ENCODE data around the gene BLMH. TPM values are rescaled to one million over a fixed set of nuclear protein-coding genes. Genes with fewer than 3 reads are reported as not detected.

BLMH gene
- total RNA-seq, 2 experiments from 2014 or later, result 47.0 to 52.7 TPM

- H3K4me1 Mint-ChIP-seq, result peaks cover 5% of the 10 kb centered on the region
- POLR2A ChIA-PET, result no interaction called here
- peaks cover 37% of the 10 kb centered on the region for H3K36me3 Mint-ChIP-seq (ENCODE audit: low read depth)
- no peaks in the 10 kb centered on the region for H3K27me3 Mint-ChIP-seq
- H3K27ac Mint-ChIP-seq, result no peak overlapping the region
- CTCF ChIA-PET, result no interaction called here
- H3K9me3 Mint-ChIP-seq, result no peaks in the 10 kb centered on the region
- no peak for DNase-seq
- no peak overlapping the region for H3K4me3 Mint-ChIP-seq
These were observed 28.0 kb downstream of the BLMH start for GRCh38 chr17:30263552-30264333.

GRCh38 chr17:30256756-30257506 lies 34.8 kb downstream of the BLMH start:
- H3K27ac Mint-ChIP-seq, result no peak overlapping the region
- CTCF ChIA-PET, result interaction anchor here (0.7 to 2.1 kb wide), 2 partner anchors 19 to 25 kb away, joined by 3 to 4 read pairs; no protein-coding TSS in a partner anchor
- no peaks in the 10 kb centered on the region for H3K9me3 Mint-ChIP-seq
- H3K27me3 Mint-ChIP-seq, result no peaks in the 10 kb centered on the region
- peaks cover 22% of the 10 kb centered on the region for H3K36me3 Mint-ChIP-seq (ENCODE audit: low read depth)
- POLR2A ChIA-PET, result no interaction called here
- peaks cover 11% of the 10 kb centered on the region for H3K4me1 Mint-ChIP-seq
- no peak overlapping the region for H3K4me3 Mint-ChIP-seq
- DNase-seq, result no peak

GRCh38 chr17:30254150-30254549 lies 37.6 kb downstream of the BLMH start:
- no peak overlapping the region for H3K27ac Mint-ChIP-seq
- POLR2A ChIA-PET, result no interaction called here
- CTCF ChIA-PET, result interaction anchor here (0.6 to 1.4 kb wide), 3 partner anchors 8 to 73 kb away, joined by 3 to 4 read pairs (median 3); no protein-coding TSS in a partner anchor
- H3K36me3 Mint-ChIP-seq (ENCODE audit: low read depth), result peaks cover 21% of the 10 kb centered on the region
- DNase-seq, result no peak
- H3K4me1 Mint-ChIP-seq, result peaks cover 8% of the 10 kb centered on the region
- no peak overlapping the region for H3K4me3 Mint-ChIP-seq
- no peaks in the 10 kb centered on the region for H3K9me3 Mint-ChIP-seq
- no peaks in the 10 kb centered on the region for H3K27me3 Mint-ChIP-seq

GRCh38 chr17:30253312-30253711 lies 38.4 kb downstream of the BLMH start:
- no peak overlapping the region for H3K27ac Mint-ChIP-seq
- no peak overlapping the region for H3K4me3 Mint-ChIP-seq
- no peaks in the 10 kb centered on the region for H3K9me3 Mint-ChIP-seq
- DNase-seq, result no peak
- peaks cover 24% of the 10 kb centered on the region for H3K36me3 Mint-ChIP-seq (ENCODE audit: low read depth)
- ChIA-PET POLR2A (no interaction called here), CTCF (interaction anchor here (1.4 kb wide), 1 partner anchor 17 kb away, joined by 4 read pairs; no protein-coding TSS in a partner anchor)
- H3K27me3 Mint-ChIP-seq, result no peaks in the 10 kb centered on the region
- peaks cover 3% of the 10 kb centered on the region for H3K4me1 Mint-ChIP-seq

- Mint-ChIP-seq H3K4me3 (no peak overlapping the region), H3K36me3 (ENCODE audit: low read depth) (peaks cover 34% of the 10 kb centered on the region), H3K9me3 (no peaks in the 10 kb centered on the region), H3K27me3 (no peaks in the 10 kb centered on the region), H3K4me1 (no peaks in the 10 kb centered on the region), H3K27ac (no peak overlapping the region)
- ChIA-PET CTCF (interaction anchor here (0.5 kb wide), 1 partner anchor 52 kb away, joined by 3 read pairs; no protein-coding TSS in a partner anchor), POLR2A (no interaction called here)
- DNase-seq, result no peak
These were observed 39.8 kb downstream of the BLMH start for GRCh38 chr17:30251931-30252330.

- no peak overlapping the region for H3K27ac Mint-ChIP-seq
- H3K27me3 Mint-ChIP-seq, result no peaks in the 10 kb centered on the region
- DNase-seq, result no peak
- CTCF ChIA-PET, result interaction anchor here (1.0 kb wide), 1 partner anchor 10 kb away, joined by 4 read pairs; no protein-coding TSS in a partner anchor
- H3K36me3 Mint-ChIP-seq (ENCODE audit: low read depth), result peaks cover 37% of the 10 kb centered on the region
- H3K4me1 Mint-ChIP-seq, result no peaks in the 10 kb centered on the region
- POLR2A ChIA-PET, result no interaction called here
- no peaks in the 10 kb centered on the region for H3K9me3 Mint-ChIP-seq
- H3K4me3 Mint-ChIP-seq, result no peak overlapping the region
These were observed 42.3 kb downstream of the BLMH start for GRCh38 chr17:30249460-30249859.

- Mint-ChIP-seq H3K27ac (no peak overlapping the region), H3K36me3 (ENCODE audit: low read depth) (peaks cover 37% of the 10 kb centered on the region), H3K9me3 (no peaks in the 10 kb centered on the region), H3K27me3 (no peaks in the 10 kb centered on the region), H3K4me3 (no peak overlapping the region), H3K4me1 (no peaks in the 10 kb centered on the region)
- ChIA-PET POLR2A (no interaction called here), CTCF (interaction anchor here (1.0 to 1.6 kb wide), 2 partner anchors 9 to 88 kb away, joined by 4 read pairs; no protein-coding TSS in a partner anchor)
- DNase-seq, result no peak
These were observed 43.0 kb downstream of the BLMH start for GRCh38 chr17:30248786-30249185.

- ChIA-PET POLR2A (no interaction called here), CTCF (no interaction called here)
- H3K27me3 Mint-ChIP-seq, result no peaks in the 10 kb centered on the region
- DNase-seq, result no peak
- H3K4me1 Mint-ChIP-seq, result no peaks in the 10 kb centered on the region
- no peak overlapping the region for H3K27ac Mint-ChIP-seq
- H3K4me3 Mint-ChIP-seq, result no peak overlapping the region
- peaks cover 30% of the 10 kb centered on the region for H3K36me3 Mint-ChIP-seq (ENCODE audit: low read depth)
- H3K9me3 Mint-ChIP-seq, result no peaks in the 10 kb centered on the region
These were observed 45.3 kb downstream of the BLMH start for GRCh38 chr17:30246460-30246859.

GRCh38 chr17:30244853-30245385 lies 46.8 kb downstream of the BLMH start:
- H3K4me1 Mint-ChIP-seq, result no peaks in the 10 kb centered on the region
- H3K9me3 Mint-ChIP-seq, result no peaks in the 10 kb centered on the region
- no peak overlapping the region for H3K27ac Mint-ChIP-seq
- H3K27me3 Mint-ChIP-seq, result peaks cover 6% of the 10 kb centered on the region
- H3K36me3 Mint-ChIP-seq (ENCODE audit: low read depth), result peaks cover 24% of the 10 kb centered on the region
- ChIA-PET POLR2A (no interaction called here), CTCF (interaction anchor here (1.3 kb wide), 1 partner anchor 21 kb away, joined by 3 read pairs; no protein-coding TSS in a partner anchor)
- no peak for DNase-seq
- no peak overlapping the region for H3K4me3 Mint-ChIP-seq

- POLR2A ChIA-PET, result no interaction called here
- Mint-ChIP-seq H3K27ac (no peak overlapping the region), H3K4me3 (no peak overlapping the region), H3K9me3 (no peaks in the 10 kb centered on the region), H3K4me1 (peaks cover 4% of the 10 kb centered on the region), H3K27me3 (peaks cover 20% of the 10 kb centered on the region), H3K36me3 (ENCODE audit: low read depth) (peaks cover 16% of the 10 kb centered on the region)
- CTCF ChIA-PET, result interaction anchor here (1.3 kb wide), 1 partner anchor 20 kb away, joined by 3 read pairs; no protein-coding TSS in a partner anchor
- DNase-seq, result no peak
These were observed 48.2 kb downstream of the BLMH start for GRCh38 chr17:30243568-30243967.

- DNase-seq, result no peak
- CTCF ChIA-PET, result interaction anchor here (1.5 kb wide), 1 partner anchor 19 kb away, joined by 5 read pairs; no protein-coding TSS in a partner anchor
These were observed 48.7 kb downstream of the BLMH start for GRCh38 chr17:30243002-30243401.

GRCh38 chr17:30241051-30241450 lies 50.7 kb downstream of the BLMH start:
- H3K27ac Mint-ChIP-seq, result no peak overlapping the region

More at GRCh38 chr17:30243002-30243401, 48.7 kb downstream of the BLMH start:
- POLR2A ChIA-PET, result no interaction called here
- H3K27ac Mint-ChIP-seq, result no peak overlapping the region
- no peaks in the 10 kb centered on the region for H3K9me3 Mint-ChIP-seq
- no peak overlapping the region for H3K4me3 Mint-ChIP-seq
- H3K36me3 Mint-ChIP-seq (ENCODE audit: low read depth), result peaks cover 10% of the 10 kb centered on the region
- peaks cover 7% of the 10 kb centered on the region for H3K4me1 Mint-ChIP-seq
- peaks cover 25% of the 10 kb centered on the region for H3K27me3 Mint-ChIP-seq

GRCh38 chr17:30240177-30240576 lies 51.6 kb downstream of the BLMH start:
- ChIA-PET CTCF (interaction anchor here (1.2 kb wide), 1 partner anchor 9 kb away, joined by 4 read pairs; no protein-coding TSS in a partner anchor), POLR2A (no interaction called here)
- Mint-ChIP-seq H3K27ac (no peak overlapping the region), H3K4me3 (no peak overlapping the region), H3K9me3 (no peaks in the 10 kb centered on the region), H3K36me3 (ENCODE audit: low read depth) (no peaks in the 10 kb centered on the region), H3K27me3 (peaks cover 44% of the 10 kb centered on the region), H3K4me1 (peaks cover 21% of the 10 kb centered on the region)
- DNase-seq, result no peak

More at GRCh38 chr17:30241051-30241450, 50.7 kb downstream of the BLMH start:
- Mint-ChIP-seq H3K4me1 (peaks cover 18% of the 10 kb centered on the region), H3K4me3 (no peak overlapping the region), H3K9me3 (no peaks in the 10 kb centered on the region), H3K36me3 (ENCODE audit: low read depth) (no peaks in the 10 kb centered on the region), H3K27me3 (peaks cover 40% of the 10 kb centered on the region)
- POLR2A ChIA-PET, result no interaction called here
- CTCF ChIA-PET, result no interaction called here
- no peak for DNase-seq
